Measurements from ENCODE around the gene MIGA2. TPM values are rescaled to one million over a fixed set of nuclear protein-coding genes. Genes with fewer than 3 reads are reported as not detected.

MIGA2 gene
- total and polyA plus RNA-seq, 2 of the 4 experiments (the other 2 are of a cell fraction) = 12.5 to 25.3 TPM

- Histone ChIP-seq H3K4ac (ENCODE audit: low read depth, low read length) (no peak overlapping the region), H3K23ac (ENCODE audit: low read depth, low read length) (no peak overlapping the region), H2BK5ac (ENCODE audit: low read depth, low read length, poor library complexity, severe bottlenecking) (no peak overlapping the region), H3K27ac (ENCODE audit: insufficient read depth, low read length) (no peak overlapping the region), H3K4me1 (ENCODE audit: control insufficient read depth, insufficient read depth, low read length) (no peaks in the 10 kb centered on the region), H3K36me3 (ENCODE audit: control insufficient read depth, insufficient read depth, low read length) (peaks cover 28% of the 10 kb centered on the region), H3K4me3 (ENCODE audit: insufficient read depth, low read depth, low read length) (no peak overlapping the region), H3K14ac (replicated peaks; ENCODE audit: low read depth, low read length) (no peak overlapping the region), H3K56ac (ENCODE audit: extremely low read depth, insufficient read depth, low read length) (no peak overlapping the region), H4K20me1 (ENCODE audit: insufficient read depth, low read length) (no peaks in the 10 kb centered on the region), H3K9me3 (ENCODE audit: control insufficient read depth, insufficient read depth, low read length) (no peaks in the 10 kb centered on the region), H2BK20ac (ENCODE audit: low read depth, low read length) (no peak overlapping the region), H3K27me3 (ENCODE audit: control insufficient read depth, insufficient read depth, low read length) (no peaks in the 10 kb centered on the region), H4K91ac (ENCODE audit: insufficient read depth, low read depth, low read length) (no peak overlapping the region), H3K9ac (ENCODE audit: low read depth, low read length) (no peak overlapping the region), H2BK120ac (ENCODE audit: low read depth, low read length) (no peak overlapping the region), H3K18ac (ENCODE audit: low read depth, low read length) (no peak overlapping the region), H2AK5ac (ENCODE audit: low read depth, low read length) (no peak overlapping the region), H4K5ac (ENCODE audit: low read depth, low read length) (no peak overlapping the region), H4K8ac (ENCODE audit: low read depth in 2 of 2, low read length in 2 of 2) (no peak overlapping the region), H2AK9ac (replicated peaks; ENCODE audit: low read depth, low read length, poor library complexity) (no peak overlapping the region), H3K9me1 (ENCODE audit: insufficient read depth, low read length) (no peaks in the 10 kb centered on the region), H3K79me1 (ENCODE audit: low read depth in 1 of 2, low read length in 2 of 2) (peaks cover 3 to 13% of the 10 kb centered on the region in 2 experiments; a peak in 3 of 4 replicates), H3K4me2 (ENCODE audit: low read depth, low read length) (no peak overlapping the region), H2AFZ (replicated peaks; ENCODE audit: low read length, poor library complexity) (no peak overlapping the region), H2BK15ac (ENCODE audit: low read depth, low read length) (no peak overlapping the region)
- dilution Hi-C loops (cut with HindIII; ENCODE audit: low sequenced_read_pairs, unreplicated experiment) = no loop called here
- in situ Hi-C loops (cut with MboI; ENCODE audit: low sequenced_read_pairs) = no loop called here
- DNase-seq = no peak
- ChIA-PET POLR2A (ENCODE audit: unreplicated experiment) (no interaction called here), CTCF (interaction anchor here (1.0 kb wide), 1 partner anchor 9 kb away, joined by 3 read pairs; no protein-coding TSS in a partner anchor)
- ATAC-seq (ENCODE audit: low read depth) = no peak
- WGBS, 2 experiments (ENCODE audit: extremely low coverage in 2 of 2, insufficient read length in 1 of 2) = 100% methylated on average over 1 of the region's 4 CpGs; no CpG with 5 or more reads in 1 of the 2 experiments
- no TSS peak for BruUV-seq (replicated peaks)
- TF ChIP-seq RCOR1 (IDR thresholded peaks at IDR 0.05; ENCODE audit: insufficient replicate concordance, low read length) = no peak
- no peak for TF ChIP-seq ELK1 (IDR thresholded peaks at IDR 0.05; ENCODE audit: borderline replicate concordance, low read depth, low read length)
- no peak for TF ChIP-seq SMC3 (IDR thresholded peaks at IDR 0.05; ENCODE audit: low read depth, low read length)
- no peak for TF ChIP-seq CHD1 (IDR thresholded peaks at IDR 0.05; ENCODE audit: low read depth, low read length)
- no peak for TF ChIP-seq NFE2L2 (IDR thresholded peaks at IDR 0.05; ENCODE audit: low read depth, low read length)
- TF ChIP-seq POLR2A (IDR thresholded peaks at IDR 0.05; ENCODE audit: low read depth, low read length) = no peak
- no peak for TF ChIP-seq MXI1 (IDR thresholded peaks at IDR 0.05; ENCODE audit: borderline replicate concordance, low read depth, low read length)
- TF ChIP-seq MAZ (IDR thresholded peaks at IDR 0.05; ENCODE audit: borderline replicate concordance, low read depth, low read length) = no peak
- no peak for TF ChIP-seq CEBPB (IDR thresholded peaks at IDR 0.05; ENCODE audit: low read depth, low read length)
- no peak for TF ChIP-seq USF2 (IDR thresholded peaks at IDR 0.05; ENCODE audit: low read depth, low read length)
- TF ChIP-seq RFX5 (IDR thresholded peaks at IDR 0.05; ENCODE audit: low read depth, low read length) = no peak
- TF ChIP-seq FOS (IDR thresholded peaks at IDR 0.05; ENCODE audit: low read depth, low read length) = no peak
- no peak for TF ChIP-seq MAFK (IDR thresholded peaks at IDR 0.05; ENCODE audit: low read depth, low read length)
- TF ChIP-seq BHLHE40 (IDR thresholded peaks at IDR 0.05; ENCODE audit: low read depth, low read length) = no peak
- TF ChIP-seq RAD21 (IDR thresholded peaks at IDR 0.05; ENCODE audit: low read length) = no peak
- intact Hi-C loops (cut with micrococcal nuclease) = no loop called here
Observed at GRCh38 chr9:129103595-129103965, 67.2 kb downstream of the MIGA2 start.

Measured in IMR-90 (cell line).